ENCODE data around the gene CADPS2.

GRCh38 chr7:122602800-122603199, 283.5 kb downstream of the CADPS2 start:
- TF ChIP-seq CTCF (IDR thresholded peaks at IDR 0.05) (no peak), POLR2A (IDR thresholded peaks at IDR 0.05) (no peak), POLR2AphosphoS5 (IDR thresholded peaks at IDR 0.05) (no peak), EP300 (IDR thresholded peaks at IDR 0.05) (no peak)
